Measurements from ENCODE around the gene ARIH2.

DNA sequence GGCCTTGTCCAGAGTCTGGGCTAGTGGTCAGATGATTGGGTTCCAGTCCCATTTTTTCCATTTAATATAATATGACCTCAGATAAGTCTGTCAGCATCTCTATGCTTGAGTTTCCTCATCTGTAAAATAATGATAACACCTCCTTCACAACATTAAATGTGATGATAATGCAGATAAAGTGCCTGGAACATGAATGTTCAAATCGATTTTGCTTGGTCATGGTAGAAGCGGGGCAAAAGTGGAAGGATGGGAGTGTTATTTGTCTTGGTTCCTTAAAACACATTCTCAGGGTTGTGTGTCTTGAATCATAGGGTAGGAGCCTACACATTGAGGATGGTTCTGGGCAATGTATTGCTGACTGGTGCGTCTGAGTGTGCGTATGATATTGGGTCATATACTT is 16.9 kb downstream of the ARIH2 start:
- TF ChIP-seq, protein P1, sequence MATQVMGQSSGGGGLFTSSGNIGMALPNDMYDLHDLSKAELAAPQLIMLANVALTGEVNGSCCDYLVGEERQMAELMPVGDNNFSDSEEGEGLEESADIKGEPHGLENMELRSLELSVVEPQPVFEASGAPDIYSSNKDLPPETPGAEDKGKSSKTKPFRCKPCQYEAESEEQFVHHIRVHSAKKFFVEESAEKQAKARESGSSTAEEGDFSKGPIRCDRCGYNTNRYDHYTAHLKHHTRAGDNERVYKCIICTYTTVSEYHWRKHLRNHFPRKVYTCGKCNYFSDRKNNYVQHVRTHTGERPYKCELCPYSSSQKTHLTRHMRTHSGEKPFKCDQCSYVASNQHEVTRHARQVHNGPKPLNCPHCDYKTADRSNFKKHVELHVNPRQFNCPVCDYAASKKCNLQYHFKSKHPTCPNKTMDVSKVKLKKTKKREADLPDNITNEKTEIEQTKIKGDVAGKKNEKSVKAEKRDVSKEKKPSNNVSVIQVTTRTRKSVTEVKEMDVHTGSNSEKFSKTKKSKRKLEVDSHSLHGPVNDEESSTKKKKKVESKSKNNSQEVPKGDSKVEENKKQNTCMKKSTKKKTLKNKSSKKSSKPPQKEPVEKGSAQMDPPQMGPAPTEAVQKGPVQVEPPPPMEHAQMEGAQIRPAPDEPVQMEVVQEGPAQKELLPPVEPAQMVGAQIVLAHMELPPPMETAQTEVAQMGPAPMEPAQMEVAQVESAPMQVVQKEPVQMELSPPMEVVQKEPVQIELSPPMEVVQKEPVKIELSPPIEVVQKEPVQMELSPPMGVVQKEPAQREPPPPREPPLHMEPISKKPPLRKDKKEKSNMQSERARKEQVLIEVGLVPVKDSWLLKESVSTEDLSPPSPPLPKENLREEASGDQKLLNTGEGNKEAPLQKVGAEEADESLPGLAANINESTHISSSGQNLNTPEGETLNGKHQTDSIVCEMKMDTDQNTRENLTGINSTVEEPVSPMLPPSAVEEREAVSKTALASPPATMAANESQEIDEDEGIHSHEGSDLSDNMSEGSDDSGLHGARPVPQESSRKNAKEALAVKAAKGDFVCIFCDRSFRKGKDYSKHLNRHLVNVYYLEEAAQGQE (IDR thresholded peaks at IDR 0.05; ENCODE audit: insufficient read depth in 1 of 2, low read depth in 2 of 2, low read length in 2 of 2), result no peak
- TF ChIP-seq POLR2AphosphoS5 (IDR thresholded peaks at IDR 0.05; ENCODE audit: low read depth, low read length) (no peak), TAF1 (IDR thresholded peaks at IDR 0.05; ENCODE audit: borderline replicate concordance, insufficient read depth, low read length) (no peak)
